Right lobe of liver (tissue), 6 donors: ENCODE results near the gene ACAP2. TPM values are rescaled to one million over a fixed set of nuclear protein-coding genes. Genes with fewer than 3 reads are reported as not detected.

Source experiments
- ATAC-seq, 4 donors: fragments of 200-7000 bp; cut with Tn5 transposase; one replicate each; pipeline ENCODE4 v1.9.1; 2020; ENCODE audit warnings: mild to moderate bottlenecking in 4 of 4, moderate library complexity in 4 of 4
- DNase-seq, 3 donors: peaks; one replicate each; pipeline ENCODE4 v3.0.0-alpha.2; 2020
- H3K27ac ChIP-seq, 3 donors: fragments of 200-600 bp; one replicate each; pipeline ENCODE4 v1.8.0; 2022
- H3K27me3 ChIP-seq, 2 donors: fragments of 200-600 bp; one replicate each; pipeline ENCODE4 v1.8.0; 2022
- H3K36me3 ChIP-seq, 4 donors: fragments of 200-600 bp; sonication (generic) in 1 of 4; one replicate each; pipeline versions ENCODE4 v1.5.1 to v1.8.0; 2017 to 2022; ENCODE audit warnings: control low read depth in 1 of 4
- H3K4me1 ChIP-seq, 4 donors: fragments of 200-600 bp; sonication (generic) in 1 of 4; one replicate each; pipeline versions ENCODE4 v1.5.1 to v1.8.0; 2017 to 2022; ENCODE audit warnings: control low read depth in 1 of 4
- H3K4me3 ChIP-seq, 3 donors: fragments of 200-600 bp; one replicate each; pipeline ENCODE4 v1.8.0; 2022
- H3K9me3 ChIP-seq, 4 donors: fragments of 200-600 bp; sonication (generic) in 1 of 4; one replicate each; pipeline versions ENCODE4 v1.5.1 to v1.8.0; 2017 to 2022; ENCODE audit warnings: control low read depth in 1 of 4
- POLR2A ChIP-seq: fragments of 450-650 bp; IDR thresholded peaks from one replicate; pipeline ENCODE4 v1.6.1; 2017; ENCODE audit warnings: antibody characterized with exemption, mild to moderate bottlenecking
- WGBS: methylation state at CpG from one replicate; pipeline ENCODE4 v1.1.6; 2018; ENCODE audit warnings: low coverage, low lambda C conversion rate; ENCODE audit not compliant: insufficient coverage; ENCODE audit errors: missing lambda C conversion rate; 5-methylcytosine and 5-hydroxymethylcytosine counted together
- intact Hi-C, 2 donors: fragments of 100-400 bp; cut with DNase I; formaldehyde crosslinking; loops; one replicate each; pipeline versions ENCODE4 v1.11.2 to v1.14.1; 2022
- total RNA-seq, 6 experiments: library from RNA; depleted of rRNA in 2 of 6; stranded (reverse); fragments of >200 nt in 2 of 6; fragmentation: NEBNext Ultra II Directional in 3 of 6; extraction: Animal tissue kit (Norgen Biotek cat#: 25700) in 3 of 6; gene quantifications; one replicate each; pipeline versions ENCODE4 v1.1.0 to v1.2.4, GENCODE V29; 2016 to 2023
- TF ChIP-seq, protein P1 (sequence below), 4 donors: fragments of 200-600 bp in 3 of 4; fragments of 450-650 bp in 1 of 4; IDR thresholded peaks; one replicate each; pipeline versions ENCODE4 v1.5.1 to v1.8.0; 2016 to 2022; ENCODE audit warnings: antibody characterized with exemption in 4 of 4, mild to moderate bottlenecking in 2 of 4
- donor health status: DM: no; HTN: yes; CAD: no.
- donor health status: DM: no; HTN: no; CAD: no.
- donor health status: DM: no; HTN: no; CAD: no.
- donor health status: DM: no; HTN: yes; CAD: no.
- donor health status: DM: no; HTN: yes; CAD: no.

ACAP2 gene
- total RNA-seq, 6 experiments from 2014 or later, result 15.1 to 21.7 (median 18.5) TPM

- H3K36me3 ChIP-seq, result no peaks in the 10 kb centered on the region
- H3K4me3 ChIP-seq, result no peak overlapping the region
- no peaks in the 10 kb centered on the region for H3K9me3 ChIP-seq
- H3K27ac ChIP-seq, result no peak overlapping the region
- TF ChIP-seq POLR2A, result no peak
- TF ChIP-seq, protein P1, sequence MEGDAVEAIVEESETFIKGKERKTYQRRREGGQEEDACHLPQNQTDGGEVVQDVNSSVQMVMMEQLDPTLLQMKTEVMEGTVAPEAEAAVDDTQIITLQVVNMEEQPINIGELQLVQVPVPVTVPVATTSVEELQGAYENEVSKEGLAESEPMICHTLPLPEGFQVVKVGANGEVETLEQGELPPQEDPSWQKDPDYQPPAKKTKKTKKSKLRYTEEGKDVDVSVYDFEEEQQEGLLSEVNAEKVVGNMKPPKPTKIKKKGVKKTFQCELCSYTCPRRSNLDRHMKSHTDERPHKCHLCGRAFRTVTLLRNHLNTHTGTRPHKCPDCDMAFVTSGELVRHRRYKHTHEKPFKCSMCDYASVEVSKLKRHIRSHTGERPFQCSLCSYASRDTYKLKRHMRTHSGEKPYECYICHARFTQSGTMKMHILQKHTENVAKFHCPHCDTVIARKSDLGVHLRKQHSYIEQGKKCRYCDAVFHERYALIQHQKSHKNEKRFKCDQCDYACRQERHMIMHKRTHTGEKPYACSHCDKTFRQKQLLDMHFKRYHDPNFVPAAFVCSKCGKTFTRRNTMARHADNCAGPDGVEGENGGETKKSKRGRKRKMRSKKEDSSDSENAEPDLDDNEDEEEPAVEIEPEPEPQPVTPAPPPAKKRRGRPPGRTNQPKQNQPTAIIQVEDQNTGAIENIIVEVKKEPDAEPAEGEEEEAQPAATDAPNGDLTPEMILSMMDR (IDR thresholded peaks at IDR 0.05), result no peak
- WGBS, result 88% methylated on average over 3 of the region's 16 CpGs
- H3K27me3 ChIP-seq, result no peaks in the 10 kb centered on the region
- intact Hi-C loops, result loop anchor here (5.0 to 10.0 kb wide), 2 partner anchors 140 to 572 kb away; no protein-coding TSS in a partner anchor
- ATAC-seq, result no peak
- H3K4me1 ChIP-seq, result peaks cover 0 to 8% (median 3%) of the 10 kb centered on the region in 4 donors
- peak in 1 of 3 donors; percentile 12 for DNase-seq
Measured at GRCh38 chr3:195254454-195255175, 188.2 kb downstream of the ACAP2 start.

DNA sequence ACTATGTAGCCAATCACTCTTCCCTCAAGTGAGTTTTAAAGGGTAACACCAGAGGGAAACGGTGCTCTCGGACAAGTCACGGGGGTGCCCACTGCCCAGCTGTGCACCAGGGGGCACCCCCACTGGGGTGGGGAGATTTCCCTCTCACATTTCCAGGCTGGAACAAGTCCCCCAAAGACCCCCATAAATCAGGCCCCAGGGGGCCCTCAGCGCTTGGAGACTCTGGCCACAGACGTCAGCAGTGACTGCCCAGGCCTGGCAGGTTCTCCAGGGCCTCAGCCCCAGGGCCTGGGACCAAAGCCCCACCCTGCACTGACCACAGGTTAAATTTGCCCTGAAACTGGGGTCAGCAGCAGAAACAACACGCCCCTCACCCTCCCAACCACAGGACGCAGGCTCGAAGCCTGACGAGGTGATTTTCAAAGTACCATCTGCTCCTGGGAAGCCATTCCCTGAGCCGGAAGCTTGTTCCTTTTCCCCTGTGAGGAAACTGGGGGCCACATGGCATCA lies 188.8 kb downstream of the ACAP2 start:
- Histone ChIP-seq H3K4me3 (no peak overlapping the region), H3K4me1 (peaks cover 0 to 3% (median under 1%) of the 10 kb centered on the region in 4 donors), H3K27ac (no peak overlapping the region), H3K9me3 (no peaks in the 10 kb centered on the region), H3K27me3 (no peaks in the 10 kb centered on the region), H3K36me3 (no peaks in the 10 kb centered on the region)
- intact Hi-C loops, result loop anchor here in 1 of 2 donors (10.0 kb wide), 1 partner anchor 139 kb away; no protein-coding TSS in a partner anchor
- DNase-seq (no peak), ATAC-seq (no peak)
- TF ChIP-seq, protein P1 (IDR thresholded peaks at IDR 0.05), result no peak
- TF ChIP-seq POLR2A, result no peak
- 76% methylated on average over 5 of the region's 10 CpGs for WGBS

DNA sequence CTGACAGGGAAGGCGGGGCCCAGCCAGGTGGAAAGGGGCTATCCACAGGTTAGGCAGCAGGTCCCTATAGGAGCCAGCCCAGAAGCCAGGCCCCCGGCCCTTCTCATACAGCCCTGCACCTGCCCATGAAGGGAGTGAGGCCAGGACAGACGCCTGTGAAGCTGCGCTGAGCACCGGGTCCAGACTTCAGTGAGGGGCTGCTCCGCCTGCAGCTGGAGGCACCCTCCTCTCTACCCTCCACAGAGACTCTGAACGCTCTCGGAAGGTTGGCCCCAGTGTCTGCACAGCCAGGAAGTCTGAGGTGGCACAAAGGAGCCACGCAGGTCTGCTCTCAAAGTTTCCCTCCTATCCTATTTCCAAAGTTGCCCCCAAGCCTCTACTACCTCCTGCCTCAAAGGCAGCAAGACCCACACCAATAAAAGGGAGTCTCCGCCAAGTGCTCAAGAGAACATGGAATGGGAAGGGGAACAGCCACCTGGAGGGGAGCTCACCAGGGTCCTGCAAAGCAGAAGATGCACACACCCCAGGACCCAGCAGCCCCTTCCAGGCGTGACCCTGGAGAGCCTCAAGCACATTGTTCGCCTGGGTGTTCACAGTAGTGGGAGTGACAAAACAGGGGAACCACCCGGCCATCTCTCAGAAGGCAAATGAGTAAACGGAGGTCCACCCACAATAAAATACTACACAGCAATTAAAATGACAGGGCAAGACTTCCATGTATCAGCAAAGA lies 191.3 kb downstream of the ACAP2 start:
- ATAC-seq (no peak), DNase-seq (no peak)
- no peaks in the 10 kb centered on the region for H3K27me3 ChIP-seq
- H3K27ac ChIP-seq, result no peak overlapping the region
- 69% methylated on average over 4 of the region's 14 CpGs for WGBS
- H3K36me3 ChIP-seq, result no peaks in the 10 kb centered on the region
- no peaks in the 10 kb centered on the region for H3K9me3 ChIP-seq
- H3K4me3 ChIP-seq, result no peak overlapping the region
- no peaks in the 10 kb centered on the region for H3K4me1 ChIP-seq
- intact Hi-C loops, result loop anchor here in 1 of 2 donors (10.0 kb wide), 1 partner anchor 137 kb away; no protein-coding TSS in a partner anchor
- no peak for TF ChIP-seq POLR2A
- TF ChIP-seq, protein P1 (IDR thresholded peaks at IDR 0.05), result no peak

DNA sequence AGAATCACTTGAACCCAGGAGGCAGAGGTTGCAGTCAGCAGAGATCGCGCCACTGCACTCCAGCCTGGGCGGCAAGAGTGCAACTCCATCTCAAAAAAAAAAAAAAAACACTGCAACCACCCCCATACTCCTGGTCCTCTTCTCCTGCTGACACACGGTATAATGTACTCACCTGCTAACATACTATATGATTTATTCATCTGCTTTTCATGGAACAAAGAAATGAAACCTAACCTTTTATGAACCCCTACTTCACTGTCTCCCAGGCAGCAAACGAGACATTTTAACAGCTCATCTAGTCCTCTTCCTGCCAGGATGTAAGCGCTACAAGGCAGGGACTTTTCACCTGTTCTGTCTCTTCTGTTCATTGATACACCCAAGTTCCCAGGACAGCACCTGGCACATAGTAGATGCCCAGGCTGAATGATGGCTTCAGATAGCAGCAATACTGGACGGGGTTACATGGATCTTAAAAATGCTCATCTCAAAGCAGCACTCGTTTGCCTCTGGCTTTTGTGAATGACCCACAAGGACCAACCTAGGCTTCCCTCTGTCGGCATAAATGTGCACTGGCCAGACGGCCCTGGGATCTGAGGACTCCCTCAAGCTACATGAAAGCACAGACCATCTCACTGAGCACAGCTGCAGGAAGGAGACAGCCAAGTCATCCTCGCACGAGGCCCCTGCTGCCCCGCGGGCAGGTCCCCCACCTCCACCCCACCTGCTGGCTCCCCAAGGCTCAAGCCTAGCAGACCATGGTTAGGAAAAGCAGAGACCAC lies 192.2 kb downstream of the ACAP2 start:
- no peak for TF ChIP-seq POLR2A
- TF ChIP-seq, protein P1 (IDR thresholded peaks at IDR 0.05), result peak; percentile 9 to 23 (median 16)
- Histone ChIP-seq H3K4me3 (no peak overlapping the region), H3K27ac (no peak overlapping the region), H3K36me3 (no peaks in the 10 kb centered on the region), H3K27me3 (no peaks in the 10 kb centered on the region), H3K4me1 (no peaks in the 10 kb centered on the region), H3K9me3 (no peaks in the 10 kb centered on the region)
- 56% methylated on average over 8 of the region's 14 CpGs for WGBS
- peak; percentile 34 to 71 (median 52) for ATAC-seq
- intact Hi-C loops, result loop anchor here in 1 of 2 donors (10.0 kb wide), 1 partner anchor 136 kb away; no protein-coding TSS in a partner anchor
- DNase-seq, result peak in 1 of 3 donors; percentile 16
